Naive thymus-derived CD8-positive, alpha-beta T cell (primary cell): ENCODE results near the gene GHDC. TPM values are rescaled to one million over a fixed set of nuclear protein-coding genes. Genes with fewer than 3 reads are reported as not detected.

ENCODE experiments used
- ATAC-seq, 2 donors: fragments of 150-1000 bp; cut with Tn5 transposase in 1 of 2; sonication (Bioruptor Pico), chemical (Tn5 transposase) in 1 of 2; 1 replicate in 1 of 2; 2 replicates in 1 of 2; pipeline ENCODE4 v1.10.0; 2021; ENCODE audit warnings: mild to moderate bottlenecking in 2 of 2, moderate library complexity in 2 of 2
- POLR2A ChIA-PET: fragments of 350-600 bp; sonication (Branson Sonifier 250); formaldehyde crosslinking; loops from one replicate; lab custom pipeline; 2021; ENCODE audit warnings: antibody characterized with exemption; lab: Charles Lee
- DNase-seq, 10 donors: peaks; one replicate each; pipeline versions ENCODE4 v3.0.0 to v3.0.0-alpha.2; 2020 to 2022
- H3K27ac Mint-ChIP-seq, 10 donors: one replicate each; pipeline ENCODE4 v1.8.0; 2020 to 2022; ENCODE audit warnings: mild to moderate bottlenecking in 10 of 10, mixed read lengths in 10 of 10, moderate library complexity in 4 of 10, inconsistent platforms in 1 of 10
- H3K27me3 Mint-ChIP-seq, 5 donors: one replicate each; pipeline ENCODE4 v1.8.0; 2021 to 2022; ENCODE audit warnings: mixed read lengths in 5 of 5
- H3K36me3 Mint-ChIP-seq, 3 donors: one replicate each; pipeline ENCODE4 v1.8.0; 2020 to 2022; ENCODE audit warnings: mixed read lengths in 3 of 3, mild to moderate bottlenecking in 2 of 3, inconsistent platforms in 1 of 3
- H3K4me1 Mint-ChIP-seq, 4 donors: one replicate each; pipeline ENCODE4 v1.8.0; 2021 to 2022; ENCODE audit warnings: mixed read lengths in 4 of 4
- H3K4me3 Mint-ChIP-seq, 10 donors: one replicate each; pipeline ENCODE4 v1.8.0; 2020 to 2022; ENCODE audit warnings: mild to moderate bottlenecking in 10 of 10, mixed read lengths in 10 of 10, moderate library complexity in 6 of 10, inconsistent platforms in 1 of 10
- H3K9me3 Mint-ChIP-seq, 9 donors: one replicate each; pipeline ENCODE4 v1.8.0; 2020 to 2022; ENCODE audit warnings: mixed read lengths in 9 of 9, mild to moderate bottlenecking in 3 of 9, inconsistent platforms in 1 of 9, moderate library complexity in 1 of 9
- polyA plus RNA-seq, 3 donors: library from polyadenylated mRNA; unstranded; fragments of 300-500 nt; fragmentation: Illumina TruSeq; gene quantifications; one replicate each; pipeline ENCODE4 v1.2.3, GENCODE V29; 2021
- total RNA-seq, 8 experiments: library from RNA in 2 of 8; stranded (reverse) in 2 of 8; gene quantifications; one replicate each; pipeline ENCODE4 v1.2.3 and lab custom pipeline; 2021 to 2026

Gene GHDC
- total and polyA plus RNA-seq, 5 experiments from 2014 or later = 15.3 to 29.6 (median 21.5) TPM

DNA sequence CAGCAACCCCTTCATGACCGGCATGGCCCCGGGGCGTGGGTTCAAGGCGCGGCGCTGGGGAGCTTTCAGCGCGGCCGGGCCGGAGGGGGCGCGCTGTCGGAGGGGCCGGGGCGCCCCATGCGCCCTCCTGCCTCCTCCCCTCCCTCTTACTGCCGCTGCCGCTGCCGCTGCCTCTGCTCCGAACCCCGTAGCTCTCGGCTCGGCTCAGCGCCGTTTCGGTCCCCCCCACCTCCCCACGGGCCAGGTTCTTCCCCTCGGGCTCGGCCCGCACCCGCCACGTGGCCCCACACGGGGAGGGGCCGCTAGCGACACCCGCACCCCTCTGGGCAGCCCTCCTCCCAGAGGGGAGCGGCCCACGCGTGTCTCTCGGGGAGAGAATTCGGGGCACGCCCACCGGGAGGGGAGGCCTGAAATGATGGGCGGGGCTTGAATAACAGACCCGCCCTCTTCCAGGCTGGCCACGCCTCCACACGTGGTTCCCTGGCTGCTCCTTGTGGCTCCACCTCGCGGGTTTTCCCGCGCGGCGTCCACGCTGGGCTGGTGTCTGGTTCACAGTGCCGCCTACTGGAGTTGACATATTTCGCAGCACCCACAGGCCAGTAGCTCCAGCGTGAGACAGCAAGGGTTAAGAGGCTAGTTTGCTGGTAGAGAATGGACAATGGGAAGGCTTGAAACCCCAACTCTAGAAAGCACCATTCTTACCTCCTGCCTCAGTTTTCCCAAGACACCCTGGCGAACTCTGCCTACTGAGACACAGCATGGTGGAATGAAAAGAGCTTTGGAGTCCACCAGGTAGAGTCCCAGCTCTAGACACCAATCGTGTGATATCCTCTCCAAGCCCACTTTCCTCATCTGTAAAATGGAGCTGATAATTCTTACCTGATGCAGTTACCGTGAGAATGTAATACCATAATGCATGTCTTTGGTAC lies 13.1 kb downstream of the GHDC start, which contains the start of gene KCNH4:
TSS of gene KCNH4 (minus strand) at position 221 of the 929 bp plus-strand sequence. CDS start at position 24, 197 bp downstream.
- Mint-ChIP-seq H3K9me3 (no peaks in the 10 kb centered on the region), H3K36me3 (no peaks in the 10 kb centered on the region), H3K27ac (peak within 1 kb of the TSS in 3 of 10 donors; percentile 3 to 11 (median 4)), H3K27me3 (peaks cover 7 to 43% (median 11%) of the 10 kb centered on the region in 5 donors), H3K4me3 (peak within 1 kb of the TSS; percentile 12 to 78 (median 66)), H3K4me1 (peaks cover 14 to 48% (median 46%) of the 10 kb centered on the region in 4 donors)
- DNase-seq = peak; percentile 58 to 83 (median 72)
- peak; percentile 27 to 56 for ATAC-seq
- POLR2A ChIA-PET = interaction anchor here (0.6 to 3.3 kb wide), 6 partner anchors 8 to 67 kb away, joined by 3 to 14 read pairs (median 4); partner anchors contain the start of gene GHDC

DNA sequence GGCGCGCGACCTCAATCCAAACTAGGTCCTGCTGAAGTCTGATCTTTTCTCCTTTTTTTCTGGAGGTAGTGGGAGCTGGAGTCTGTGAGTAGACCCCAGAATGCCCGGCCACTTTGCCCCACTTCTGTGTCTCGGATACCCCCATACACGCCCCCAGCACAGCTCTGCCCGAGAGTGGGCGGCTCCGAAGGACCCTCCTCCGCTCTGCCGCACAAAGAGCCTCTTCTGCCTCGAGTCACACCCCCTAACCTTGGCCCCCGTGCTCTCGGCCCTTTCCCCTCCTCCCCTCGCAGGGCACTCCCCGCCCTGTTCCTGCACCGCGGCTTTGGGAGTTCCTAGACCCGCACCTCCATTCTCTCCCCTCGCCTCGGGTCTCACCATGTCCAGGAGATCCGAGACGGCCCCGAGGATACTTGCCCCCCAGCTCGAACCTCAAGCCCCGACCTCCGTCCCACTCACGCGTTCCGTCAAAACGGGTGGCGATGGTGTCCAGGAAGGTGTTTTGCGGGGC lies 13.8 kb downstream of the GHDC start:
- POLR2A ChIA-PET = interaction anchor here (0.9 to 3.3 kb wide), 5 partner anchors 9 to 214 kb away, joined by 3 to 14 read pairs (median 4); partner anchors contain the start of genes GHDC and KAT2A
- H3K27ac Mint-ChIP-seq = peak overlapping the region in 1 of 10 donors; percentile 11
- peak overlapping the region in 9 of 10 donors; percentile 11 to 78 (median 55) for H3K4me3 Mint-ChIP-seq
- H3K27me3 Mint-ChIP-seq = peaks cover 7 to 43% (median 12%) of the 10 kb centered on the region in 5 donors
- ATAC-seq (no peak), DNase-seq (peak in 1 of 10 donors; percentile 9)
- H3K36me3 Mint-ChIP-seq = no peaks in the 10 kb centered on the region
- H3K4me1 Mint-ChIP-seq = peaks cover 14 to 48% (median 46%) of the 10 kb centered on the region in 4 donors
- H3K9me3 Mint-ChIP-seq = no peaks in the 10 kb centered on the region

DNA sequence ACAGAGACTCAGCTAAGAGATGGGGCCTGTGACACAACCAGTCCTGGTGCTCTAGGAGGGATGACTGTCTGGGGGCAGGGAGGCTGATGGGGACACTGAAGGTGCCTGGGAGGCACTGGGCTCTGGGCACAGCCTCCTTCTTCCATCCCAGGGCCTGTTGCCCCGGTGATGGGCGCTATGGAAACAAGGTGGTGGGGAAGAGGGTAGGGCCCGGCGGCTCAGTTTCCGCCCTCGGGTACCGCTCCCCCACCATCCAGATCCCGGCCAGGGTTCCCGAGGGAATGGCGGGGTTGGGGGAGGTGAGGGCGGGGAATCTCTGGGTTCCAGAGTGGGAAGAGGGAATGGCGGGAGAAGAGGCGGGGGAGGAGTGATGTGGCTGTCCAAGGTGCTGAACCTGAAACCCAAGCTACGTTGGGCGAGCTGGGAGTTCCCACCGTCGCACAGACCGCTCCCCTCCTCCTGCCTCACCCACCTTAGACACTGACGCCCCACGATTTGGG lies 14.3 kb downstream of the GHDC start:
- ATAC-seq = no peak
- Mint-ChIP-seq H3K27ac (no peak overlapping the region), H3K4me3 (peak overlapping the region in 9 of 10 donors; percentile 26 to 78 (median 59)), H3K4me1 (peaks cover 15 to 45% (median 43%) of the 10 kb centered on the region in 4 donors), H3K27me3 (peaks cover 7 to 43% (median 15%) of the 10 kb centered on the region in 5 donors), H3K9me3 (no peaks in the 10 kb centered on the region), H3K36me3 (no peaks in the 10 kb centered on the region)
- POLR2A ChIA-PET = interaction anchor here (0.5 to 3.3 kb wide), 6 partner anchors 9 to 942 kb away, joined by 3 to 14 read pairs (median 4); partner anchors contain the start of genes GHDC and KAT2A
- peak in 5 of 10 donors; percentile 20 to 39 (median 24) for DNase-seq

DNA sequence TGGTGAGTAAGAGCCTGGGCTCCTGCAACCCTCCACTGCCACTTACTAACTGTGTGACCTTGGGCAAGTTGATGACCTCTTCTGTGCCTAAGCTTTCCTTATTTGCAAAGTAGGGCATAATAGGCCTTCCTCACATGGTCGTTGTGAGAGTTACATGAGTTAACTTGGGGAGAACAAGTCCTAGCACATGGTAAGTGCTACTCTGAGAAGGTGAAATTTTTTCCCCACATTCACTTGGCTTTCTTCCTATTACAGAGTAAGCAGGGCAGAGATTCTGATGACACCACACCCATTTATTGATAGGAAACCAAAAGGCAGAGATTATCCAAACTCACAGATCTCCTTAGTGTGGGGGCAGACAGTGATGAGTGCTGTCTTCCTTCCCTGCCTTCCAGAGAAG lies 15.0 kb downstream of the GHDC start:
- POLR2A ChIA-PET = interaction anchor here (1.1 to 3.3 kb wide), 5 partner anchors 8 to 213 kb away, joined by 3 to 14 read pairs (median 3); partner anchors contain the start of gene GHDC
- Mint-ChIP-seq H3K4me1 (peaks cover 11 to 42% (median 38%) of the 10 kb centered on the region in 4 donors), H3K27ac (no peak overlapping the region), H3K27me3 (peaks cover 7 to 43% (median 15%) of the 10 kb centered on the region in 5 donors), H3K9me3 (no peaks in the 10 kb centered on the region), H3K4me3 (peak overlapping the region in 8 of 10 donors; percentile 4 to 78 (median 57)), H3K36me3 (no peaks in the 10 kb centered on the region)
- ATAC-seq (no peak), DNase-seq (no peak)

DNA sequence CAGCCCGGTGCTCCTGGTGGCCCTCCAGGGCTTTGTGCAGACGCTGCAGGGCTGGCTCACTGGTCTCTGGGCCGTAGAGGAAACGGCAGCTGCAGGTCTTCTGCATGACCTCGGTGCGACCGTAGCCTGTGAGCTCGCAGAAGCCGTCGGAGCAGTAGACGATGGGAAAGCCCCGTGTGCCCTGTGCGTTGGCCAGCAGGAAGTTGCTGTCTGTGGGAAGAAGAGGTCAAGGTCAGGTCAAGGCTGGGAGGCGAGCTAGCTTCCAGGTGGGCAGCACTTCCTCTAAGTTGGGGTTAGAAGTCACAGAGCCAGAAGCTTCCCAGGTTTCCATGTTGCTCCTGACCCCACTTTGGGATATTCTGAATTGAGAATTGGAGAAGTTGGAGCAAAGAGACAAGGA lies 15.5 kb downstream of the GHDC start:
- ATAC-seq = no peak
- no peaks in the 10 kb centered on the region for H3K9me3 Mint-ChIP-seq
- H3K27me3 Mint-ChIP-seq = peaks cover 7 to 43% (median 15%) of the 10 kb centered on the region in 5 donors
- peak in 1 of 10 donors; percentile 11 for DNase-seq
- POLR2A ChIA-PET = interaction anchor here (1.2 to 3.3 kb wide), 2 partner anchors 10 to 15 kb away, joined by 3 to 14 read pairs; partner anchors contain the start of gene GHDC
- peak overlapping the region in 1 of 10 donors; percentile 36 for H3K27ac Mint-ChIP-seq
- peak overlapping the region in 6 of 10 donors; percentile 4 to 65 (median 27) for H3K4me3 Mint-ChIP-seq
- H3K4me1 Mint-ChIP-seq = peaks cover 10 to 38% (median 37%) of the 10 kb centered on the region in 4 donors
- H3K36me3 Mint-ChIP-seq = no peaks in the 10 kb centered on the region

DNA sequence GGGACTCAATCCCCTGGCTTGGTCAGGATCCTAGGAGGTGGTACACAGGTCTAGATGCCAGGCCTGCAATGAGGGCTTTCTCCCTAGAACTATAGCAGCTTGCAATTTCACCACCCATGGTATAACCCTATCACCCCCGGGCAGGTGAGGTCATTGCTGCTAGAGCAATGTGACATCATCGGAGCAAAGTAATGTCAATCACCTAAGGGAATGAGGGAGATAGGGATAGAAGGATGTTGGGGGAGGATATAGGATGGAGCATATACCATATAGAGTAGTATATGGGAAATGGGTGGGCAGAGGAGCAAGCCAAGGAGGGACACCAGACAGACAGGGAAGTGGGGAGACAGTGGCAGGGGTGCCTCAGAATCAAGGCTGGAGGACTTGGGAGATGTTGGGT lies 16.6 kb downstream of the GHDC start:
- DNase-seq (no peak), ATAC-seq (no peak)
- no peaks in the 10 kb centered on the region for H3K9me3 Mint-ChIP-seq
- no peak overlapping the region for H3K27ac Mint-ChIP-seq
- POLR2A ChIA-PET = no interaction called here
- H3K4me1 Mint-ChIP-seq = peaks cover 6 to 27% (median 27%) of the 10 kb centered on the region in 4 donors
- H3K36me3 Mint-ChIP-seq = no peaks in the 10 kb centered on the region
- H3K27me3 Mint-ChIP-seq = peaks cover 7 to 43% (median 15%) of the 10 kb centered on the region in 5 donors
- H3K4me3 Mint-ChIP-seq = peak overlapping the region in 2 of 10 donors; percentile 18 to 26

DNA sequence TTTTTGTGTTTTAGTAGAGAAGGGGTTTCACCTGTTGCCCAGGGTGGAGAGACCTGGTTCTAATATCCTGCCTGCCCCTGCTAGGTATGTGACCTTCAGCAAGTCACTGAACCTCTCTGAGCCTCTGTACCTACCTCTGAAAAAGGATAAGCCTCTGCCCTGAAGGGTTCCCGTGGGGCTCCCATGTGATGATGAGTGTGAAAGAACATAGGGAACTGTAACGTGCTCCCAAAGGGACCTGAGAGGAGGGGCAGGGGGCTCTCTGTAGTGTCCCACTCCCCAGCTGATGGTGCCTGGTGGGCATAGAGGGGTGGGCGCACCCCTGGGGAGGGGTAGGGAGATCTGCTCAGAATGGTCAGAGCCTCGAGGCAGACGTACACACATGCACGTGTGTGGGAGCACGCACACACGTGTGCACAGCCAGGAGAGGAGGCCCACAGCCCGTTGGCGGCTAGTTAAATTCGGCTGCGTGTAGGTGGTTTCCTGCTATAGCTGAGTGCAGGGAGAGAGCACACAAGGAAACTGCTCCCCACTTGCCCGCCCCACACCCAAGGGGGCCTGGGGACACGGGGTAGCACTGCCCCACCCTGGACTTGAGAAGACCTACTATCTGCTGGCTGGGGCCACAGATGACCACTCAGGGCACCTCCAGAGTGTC lies 20.0 kb downstream of the GHDC start:
- Mint-ChIP-seq H3K4me3 (no peak overlapping the region), H3K27ac (no peak overlapping the region), H3K27me3 (peaks cover 4 to 20% (median 9%) of the 10 kb centered on the region in 5 donors), H3K36me3 (no peaks in the 10 kb centered on the region), H3K4me1 (peaks cover 8 to 13% (median 10%) of the 10 kb centered on the region in 4 donors), H3K9me3 (no peaks in the 10 kb centered on the region)
- ATAC-seq (no peak), DNase-seq (no peak)
- POLR2A ChIA-PET = interaction anchor here (0.7 to 1.1 kb wide), 2 partner anchors 7 to 34 kb away, joined by 3 to 4 read pairs; no protein-coding TSS in a partner anchor

DNA sequence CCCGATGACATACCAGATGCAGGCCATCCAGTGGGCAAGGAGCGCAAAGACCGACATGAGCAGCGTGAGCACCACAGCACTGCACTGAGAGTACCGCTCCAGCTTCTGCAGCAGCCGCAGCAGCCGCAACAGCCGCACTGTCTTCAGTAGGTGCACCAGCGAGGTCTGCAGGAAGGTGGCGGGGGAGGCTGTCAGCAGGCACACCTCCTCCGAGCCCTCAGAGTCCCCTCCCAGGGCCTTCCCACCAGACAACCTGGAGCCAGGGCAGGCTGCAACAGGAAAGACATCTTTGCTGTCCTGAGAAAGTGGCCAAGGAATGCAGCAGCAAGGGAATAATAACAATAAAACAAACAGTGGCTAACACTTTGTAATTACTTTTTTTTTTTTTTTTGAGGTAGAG lies 22.5 kb downstream of the GHDC start:
- no peak overlapping the region for H3K4me3 Mint-ChIP-seq
- H3K27me3 Mint-ChIP-seq = peaks cover 0 to 4% (median 0%) of the 10 kb centered on the region in 5 donors
- peaks cover 0 to 12% (median 4%) of the 10 kb centered on the region in 4 donors for H3K4me1 Mint-ChIP-seq
- H3K9me3 Mint-ChIP-seq = no peaks in the 10 kb centered on the region
- no peak overlapping the region for H3K27ac Mint-ChIP-seq
- DNase-seq = no peak
- no peak for ATAC-seq
- POLR2A ChIA-PET = interaction anchor here (0.7 to 0.9 kb wide), 2 partner anchors 8 to 29 kb away, joined by 4 read pairs; partner anchors contain the start of gene KCNH4
- no peaks in the 10 kb centered on the region for H3K36me3 Mint-ChIP-seq

DNA sequence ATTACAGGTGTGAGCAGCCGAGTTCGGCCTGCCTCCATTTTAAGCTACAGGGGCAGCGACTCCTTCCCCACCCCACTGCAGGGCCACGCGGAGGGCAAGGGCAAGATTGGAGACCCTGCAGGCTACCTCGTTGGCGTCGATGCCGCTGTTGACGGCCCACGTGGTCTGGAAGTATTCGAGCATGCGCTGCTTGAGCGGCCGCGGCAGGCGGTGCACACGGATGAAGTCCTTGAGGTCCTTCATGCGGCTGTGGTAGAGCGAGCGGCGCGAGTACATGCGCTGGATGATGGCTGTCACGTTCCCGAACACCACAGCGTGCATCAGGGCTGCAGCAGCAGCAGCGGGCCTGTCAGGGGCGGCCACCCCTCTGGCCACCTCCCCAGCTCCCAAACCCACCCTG lies 24.9 kb downstream of the GHDC start:
- Mint-ChIP-seq H3K4me1 (peaks cover 0 to 7% (median 4%) of the 10 kb centered on the region in 4 donors), H3K27me3 (peaks cover 0 to 4% (median 0%) of the 10 kb centered on the region in 5 donors), H3K27ac (no peak overlapping the region), H3K4me3 (no peak overlapping the region), H3K9me3 (no peaks in the 10 kb centered on the region), H3K36me3 (no peaks in the 10 kb centered on the region)
- no peak for ATAC-seq
- POLR2A ChIA-PET = no interaction called here
- no peak for DNase-seq

DNA sequence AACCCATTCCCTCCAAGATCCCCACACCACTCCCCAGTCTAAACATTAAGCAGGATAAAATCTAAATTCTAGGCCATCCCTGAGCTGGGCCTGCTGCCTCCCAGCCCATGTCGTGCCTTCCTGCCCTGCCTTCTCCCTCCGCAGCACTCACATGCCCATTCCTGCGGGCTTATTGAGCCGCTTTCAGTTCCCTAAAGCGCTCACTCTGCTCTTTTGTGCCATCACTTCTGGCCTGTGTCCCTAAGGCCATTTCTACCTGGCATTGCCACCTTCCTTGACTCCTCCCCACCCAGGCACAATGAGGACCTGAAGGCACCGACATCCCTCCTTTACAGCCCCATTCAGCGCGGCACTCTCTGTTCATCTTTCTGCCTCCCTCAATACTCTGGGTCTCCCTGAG lies 26.5 kb downstream of the GHDC start:
- DNase-seq (no peak), ATAC-seq (no peak)
- Mint-ChIP-seq H3K36me3 (no peaks in the 10 kb centered on the region), H3K9me3 (no peaks in the 10 kb centered on the region), H3K4me1 (peaks cover 0 to 11% (median 4%) of the 10 kb centered on the region in 4 donors), H3K27ac (no peak overlapping the region), H3K4me3 (no peak overlapping the region), H3K27me3 (peaks cover 0 to 4% (median 0%) of the 10 kb centered on the region in 5 donors)
- POLR2A ChIA-PET = no interaction called here

DNA sequence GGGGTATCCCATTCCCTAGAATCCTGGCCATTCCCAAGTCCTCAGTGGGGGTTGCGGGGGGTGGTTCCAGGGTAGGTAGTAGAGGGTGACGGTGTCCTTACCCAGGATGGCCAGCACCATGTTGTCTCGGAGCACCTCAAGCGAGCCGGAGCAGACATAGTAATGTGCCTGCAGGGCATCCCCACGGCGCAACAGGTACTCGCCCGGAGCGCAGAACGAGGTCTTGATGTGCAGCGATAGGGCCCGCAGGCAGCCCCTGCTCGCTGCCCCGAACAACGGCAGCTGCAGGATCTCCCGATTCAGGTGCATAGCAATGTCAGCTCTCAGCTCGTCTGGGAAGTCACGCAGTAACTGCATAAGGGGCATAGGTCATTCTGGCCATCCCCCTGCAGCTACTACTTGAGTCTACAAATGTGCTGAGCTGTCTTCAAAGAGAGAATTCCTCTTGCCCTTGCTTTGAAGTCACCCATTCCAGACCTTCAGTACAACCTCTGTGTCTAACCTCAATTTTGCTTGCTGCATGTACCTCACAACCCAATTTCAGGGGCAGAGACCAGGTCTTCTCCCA lies 28.0 kb downstream of the GHDC start:
- ATAC-seq (no peak), DNase-seq (no peak)
- peaks cover 0 to 11% (median 3%) of the 10 kb centered on the region in 4 donors for H3K4me1 Mint-ChIP-seq
- no peaks in the 10 kb centered on the region for H3K36me3 Mint-ChIP-seq
- H3K27ac Mint-ChIP-seq = no peak overlapping the region
- H3K9me3 Mint-ChIP-seq = no peaks in the 10 kb centered on the region
- peaks cover 0 to 4% (median 0%) of the 10 kb centered on the region in 5 donors for H3K27me3 Mint-ChIP-seq
- no peak overlapping the region for H3K4me3 Mint-ChIP-seq
- POLR2A ChIA-PET = no interaction called here
